HG03460 (cell line): ENCODE data around the gene GLB1L3.
"Not testable (repeated sequence)": the region's sequence is repeated elsewhere in the genome, so short reads cannot be mapped to it uniquely, and the experiment has no call there.

Experiments
- ATAC-seq: cut with Tn5 transposase; IDR thresholded peaks from one replicate; pipeline ENCODE4 v1.9.1; 2021; ENCODE audit not compliant: unreplicated experiment

Gene GLB1L3

DNA sequence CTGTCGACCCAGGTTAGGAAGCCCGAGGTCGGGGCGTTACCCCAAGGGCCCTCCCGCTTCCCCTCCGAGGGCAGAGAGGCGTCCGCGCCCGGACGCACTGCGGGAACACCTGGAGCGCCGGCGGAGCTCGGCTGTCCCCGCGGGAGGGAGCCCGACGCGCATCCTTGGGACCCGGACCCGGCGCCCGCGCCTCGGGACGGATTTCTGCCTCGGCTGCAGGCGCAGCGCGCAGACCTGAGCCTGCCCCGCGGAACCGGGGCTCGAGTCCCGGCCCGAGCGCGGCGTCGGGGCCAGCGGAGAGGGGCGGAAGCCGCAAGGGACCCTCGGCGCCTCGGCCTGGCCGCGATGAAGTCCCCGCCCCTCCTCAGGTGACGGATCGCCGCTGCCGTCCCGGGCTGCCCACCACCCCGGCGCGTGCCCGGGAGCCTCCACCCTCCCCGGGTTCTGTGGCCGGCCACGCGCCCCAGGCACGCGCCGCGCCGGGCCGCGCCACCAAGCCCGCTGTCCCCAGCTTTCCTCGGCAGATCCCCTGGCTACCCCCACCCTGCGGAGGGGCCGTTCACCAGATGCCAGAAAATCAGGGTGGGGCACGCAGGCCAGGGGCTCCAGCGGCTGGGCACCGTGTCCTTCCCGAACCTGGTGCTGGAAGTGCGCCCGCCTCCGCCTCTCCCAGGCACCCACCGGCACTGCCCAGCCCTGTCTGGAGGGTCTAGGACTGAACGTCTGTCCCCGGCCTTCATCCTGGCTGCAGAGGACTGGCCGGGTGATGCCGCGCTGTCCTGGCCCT, 410 bp downstream of the GLB1L3 start:
- peak; percentile 25 for ATAC-seq

DNA sequence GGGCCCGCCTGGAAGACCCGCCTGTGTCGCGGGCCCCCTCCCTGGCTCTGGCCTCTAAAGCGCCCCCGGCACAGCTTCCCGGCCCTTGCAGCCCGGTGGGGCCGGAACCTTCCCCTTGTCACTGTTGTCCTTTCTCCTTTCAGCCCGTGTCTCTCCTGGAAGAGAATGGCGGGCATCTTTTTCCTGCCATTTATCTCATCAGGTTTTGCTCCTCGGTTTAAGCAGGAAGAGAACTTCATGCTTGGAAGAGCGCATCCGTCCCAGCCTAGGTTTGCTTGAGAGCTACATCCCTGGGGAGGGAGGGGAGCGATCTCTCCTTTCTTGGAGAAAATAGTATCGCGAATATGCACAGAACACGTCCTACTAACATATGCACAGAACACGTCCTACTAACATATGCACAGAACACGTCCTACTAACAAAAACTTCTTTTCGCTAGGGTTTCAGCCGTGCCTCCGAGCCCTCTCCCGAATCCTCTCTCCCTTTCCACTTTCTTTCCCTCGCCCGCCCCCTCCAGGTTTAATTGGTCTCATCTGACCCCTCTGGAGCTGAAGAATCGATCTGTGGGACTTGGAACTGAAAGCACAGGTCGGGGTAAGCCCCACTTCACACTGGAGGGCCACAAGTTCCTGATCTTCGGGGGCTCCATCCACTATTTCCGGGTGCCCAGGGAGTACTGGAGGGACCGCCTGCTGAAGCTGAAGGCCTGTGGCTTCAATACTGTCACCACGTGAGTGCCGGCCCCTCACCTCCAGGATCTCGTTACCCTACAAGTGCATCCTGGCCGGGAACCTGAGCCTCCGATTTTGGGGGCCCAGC, 1.2 kb downstream of the GLB1L3 start:
- ATAC-seq, result no peak

DNA sequence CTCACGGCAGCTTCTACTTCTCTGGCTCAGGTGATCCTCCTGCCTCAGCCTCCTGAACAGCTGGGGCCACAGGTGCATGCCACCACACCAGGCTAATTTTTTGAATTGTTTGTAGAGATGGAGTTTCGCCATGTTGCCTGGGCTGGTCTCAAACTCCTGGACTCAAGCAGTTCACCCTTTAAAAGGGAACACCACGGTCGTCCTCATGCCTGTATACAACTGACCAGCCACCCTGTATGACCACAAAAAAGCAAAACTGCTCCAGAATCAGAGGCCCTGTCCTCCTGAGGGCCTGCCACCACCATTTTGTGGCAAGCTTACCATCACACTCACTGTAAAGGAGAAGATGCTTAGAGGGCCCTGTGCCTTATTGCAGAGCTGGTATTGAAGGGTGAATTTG, 2.2 kb downstream of the GLB1L3 start:
- ATAC-seq, result no peak

DNA sequence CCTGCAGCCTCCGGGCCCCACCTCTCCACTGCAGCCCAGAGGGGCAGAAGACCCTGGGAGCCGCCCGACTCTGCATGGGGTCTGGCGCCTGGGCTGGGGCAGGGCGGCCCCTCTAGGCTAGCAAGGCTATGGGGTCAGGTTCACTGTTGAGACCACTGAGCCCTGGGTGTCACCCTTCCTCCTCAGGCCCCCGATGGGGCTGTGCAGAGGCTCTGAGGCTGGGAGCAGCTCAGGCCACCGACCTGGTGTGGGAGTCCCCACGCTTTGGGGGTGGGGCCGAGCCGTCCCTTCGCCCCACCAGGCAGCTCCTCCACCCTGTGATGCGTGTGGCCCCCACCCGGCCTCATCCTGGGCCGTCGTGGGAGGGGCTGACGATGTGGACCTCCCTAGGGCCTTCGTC, 5.5 kb downstream of the GLB1L3 start:
- ATAC-seq, result not testable (repeated sequence)

DNA sequence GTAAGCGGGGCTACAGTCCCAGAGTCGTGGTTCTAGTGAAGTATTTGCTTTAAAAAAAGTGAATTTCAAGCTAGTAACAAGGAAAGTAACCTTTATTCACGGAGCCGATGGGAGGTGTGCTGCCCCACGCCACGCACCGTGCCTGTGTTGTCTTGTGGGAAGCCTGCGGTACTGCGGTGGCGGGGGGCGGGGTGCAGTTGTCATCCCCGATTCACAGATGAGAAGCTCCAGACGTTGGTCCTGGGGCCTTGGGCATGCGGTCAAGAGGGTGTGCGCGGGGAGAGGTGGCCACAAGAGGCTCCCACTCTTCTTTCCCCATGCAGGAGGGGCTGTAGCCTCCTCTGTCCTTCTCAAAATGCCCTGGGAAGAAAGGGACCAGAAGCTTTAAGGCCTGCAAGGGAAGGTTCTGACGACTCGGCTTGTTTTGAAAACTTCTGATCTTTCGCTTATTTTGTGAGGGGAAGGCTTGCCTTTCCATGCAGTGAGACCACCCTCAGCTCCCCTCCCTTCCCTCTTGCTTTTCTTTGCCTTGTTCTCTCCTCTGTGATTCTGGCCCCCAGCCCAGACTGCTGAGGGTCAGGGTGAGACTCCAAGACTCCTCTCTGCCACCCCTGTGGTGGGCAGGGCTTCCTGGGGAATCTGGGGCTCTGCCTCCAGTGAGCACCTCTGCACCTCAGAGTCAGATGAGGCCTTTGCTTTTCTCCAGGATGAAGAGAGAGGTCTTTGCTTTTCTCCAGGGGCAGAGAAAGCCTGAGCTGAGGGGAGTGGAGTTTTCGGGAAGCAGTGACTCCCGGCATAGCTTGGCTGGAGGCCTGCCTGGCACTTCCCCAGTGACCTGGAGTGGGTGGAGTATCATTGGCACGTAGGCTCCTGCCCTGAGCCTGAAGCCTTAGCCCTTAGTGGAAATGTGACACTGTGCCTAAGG, 6.2 kb downstream of the GLB1L3 start:
- no peak for ATAC-seq

DNA sequence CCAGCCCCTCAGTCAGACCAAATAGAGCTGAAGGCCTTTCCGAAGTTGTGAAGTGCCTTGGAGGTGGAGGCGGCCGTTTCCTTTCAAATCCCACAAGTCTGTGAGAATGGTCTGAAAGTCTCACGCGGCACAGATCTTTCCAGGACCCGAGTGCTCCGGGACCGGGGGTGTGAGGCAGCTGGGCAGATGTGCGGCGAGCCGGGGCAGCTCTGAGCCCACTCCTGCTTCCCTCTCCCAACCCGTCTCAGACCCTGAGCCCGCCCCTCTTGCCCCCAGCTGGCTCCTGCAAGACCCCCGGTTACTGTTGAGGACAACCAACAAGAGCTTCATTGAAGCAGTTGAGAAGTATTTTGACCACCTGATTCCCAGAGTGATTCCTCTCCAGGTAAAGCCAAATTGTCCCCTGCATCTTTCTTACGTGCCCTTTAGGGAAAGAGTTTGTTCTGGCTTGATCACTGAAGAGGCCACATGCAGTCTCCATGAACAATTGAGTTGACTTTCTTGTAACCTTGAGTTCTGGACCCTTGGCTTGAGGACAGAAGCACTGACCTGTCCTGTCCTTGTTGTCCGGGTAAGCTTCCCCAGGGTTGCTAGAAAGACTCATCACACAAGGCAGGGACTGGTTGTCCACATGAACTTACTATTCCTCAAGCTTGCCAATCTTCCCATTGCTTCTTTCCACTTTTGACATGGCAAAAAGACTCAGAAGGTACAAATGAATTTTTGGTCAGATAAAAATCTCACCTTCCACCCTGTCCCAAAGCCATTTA, 7.5 kb downstream of the GLB1L3 start:
- no peak for ATAC-seq

DNA sequence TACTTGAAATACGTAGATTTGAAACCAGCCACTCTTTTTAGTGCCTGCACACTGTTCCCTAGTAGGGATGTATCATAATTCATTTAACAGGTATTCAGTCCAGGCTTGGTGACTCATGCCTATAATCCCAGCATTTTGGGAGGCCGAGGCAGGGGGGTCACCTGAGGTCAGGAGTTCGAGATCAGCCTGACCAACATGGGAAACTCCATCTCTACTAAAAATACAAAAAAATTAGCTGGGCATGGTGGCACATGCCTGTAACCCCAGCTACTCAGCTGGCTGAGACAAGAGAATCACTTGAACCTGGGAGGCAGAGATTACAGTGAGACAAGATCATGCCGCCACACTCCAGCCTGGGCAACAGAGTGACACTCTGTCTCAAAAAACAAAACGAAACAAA, 8.2 kb downstream of the GLB1L3 start:
- ATAC-seq, result not testable (repeated sequence)

DNA sequence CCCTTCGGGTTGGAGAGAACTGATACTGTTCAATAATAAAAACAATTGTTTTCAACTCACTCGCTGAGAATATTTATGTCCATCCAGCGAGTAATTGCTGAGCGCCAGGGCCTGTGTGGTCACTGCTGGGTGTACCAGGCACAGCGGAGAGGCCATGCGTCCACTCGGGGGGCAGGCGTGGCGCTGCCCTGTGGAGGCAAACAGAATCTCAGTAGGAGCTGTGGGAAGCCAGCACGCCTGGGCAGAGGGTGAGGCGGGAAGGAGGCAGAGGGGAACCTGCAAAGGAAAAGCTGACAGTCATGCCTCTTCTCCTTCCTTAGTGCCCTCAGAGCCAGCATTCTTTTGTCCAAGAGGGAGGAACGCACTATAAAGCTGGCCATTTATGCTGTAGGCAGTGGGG, 11.4 kb downstream of the GLB1L3 start:
- no peak for ATAC-seq

DNA sequence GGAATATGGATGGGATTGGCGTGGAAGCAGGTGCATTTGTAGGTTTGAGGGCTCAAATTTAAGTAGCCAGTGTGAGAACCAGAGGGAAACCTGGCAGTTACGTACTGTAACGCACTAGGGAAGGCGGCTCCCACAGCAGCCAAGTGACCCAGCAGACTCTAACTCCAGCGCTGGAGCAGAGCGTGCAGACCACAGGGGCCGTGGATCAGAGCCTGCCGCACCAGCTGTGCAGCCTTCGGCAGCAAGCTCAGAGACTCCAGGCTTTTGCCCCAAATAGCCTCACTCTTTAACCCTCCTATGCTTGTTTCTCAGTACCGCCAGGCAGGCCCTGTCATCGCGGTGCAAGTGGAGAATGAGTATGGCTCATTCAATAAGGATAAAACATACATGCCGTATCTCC, 12.3 kb downstream of the GLB1L3 start:
- no peak for ATAC-seq

DNA sequence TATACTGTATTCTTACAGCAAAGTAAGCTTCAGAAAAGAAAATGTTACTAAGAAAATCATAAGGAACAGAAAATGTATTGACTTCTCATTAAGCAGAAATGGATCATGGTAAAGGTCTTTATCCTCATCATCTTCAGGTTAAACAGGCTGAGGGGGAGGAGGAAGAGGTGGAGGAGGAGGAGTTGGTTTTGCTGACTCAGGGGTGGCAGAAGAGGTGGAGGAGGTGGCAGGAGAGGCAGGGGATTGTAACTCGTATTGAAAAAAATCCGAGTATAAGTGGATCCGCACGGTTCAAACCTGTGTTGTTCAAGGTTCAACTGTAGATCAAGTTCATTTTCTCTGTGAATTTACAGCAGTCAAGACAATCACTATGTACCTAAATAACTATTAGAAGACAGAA, 13.0 kb downstream of the GLB1L3 start:
- no peak for ATAC-seq

DNA sequence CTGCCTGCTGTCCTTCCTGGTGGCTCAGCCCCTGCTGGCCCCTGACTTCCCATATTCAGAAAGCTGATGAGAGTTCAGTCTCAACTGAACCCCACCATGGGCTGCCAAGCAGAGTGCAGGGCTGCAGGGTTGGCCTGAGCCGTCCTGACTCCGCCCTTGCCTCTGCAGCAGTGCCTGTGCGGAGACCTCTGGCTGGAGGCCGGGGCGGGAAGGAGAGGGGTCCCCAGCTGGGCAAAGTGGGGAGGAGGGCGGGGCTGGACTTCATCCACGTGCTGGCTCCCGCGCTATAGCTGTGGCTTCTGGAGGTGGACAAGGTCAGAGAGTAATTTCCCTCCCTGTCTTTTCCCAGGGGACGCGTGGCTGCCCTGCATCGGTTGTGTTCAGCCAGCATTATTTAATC, 13.6 kb downstream of the GLB1L3 start:
- no peak for ATAC-seq

DNA sequence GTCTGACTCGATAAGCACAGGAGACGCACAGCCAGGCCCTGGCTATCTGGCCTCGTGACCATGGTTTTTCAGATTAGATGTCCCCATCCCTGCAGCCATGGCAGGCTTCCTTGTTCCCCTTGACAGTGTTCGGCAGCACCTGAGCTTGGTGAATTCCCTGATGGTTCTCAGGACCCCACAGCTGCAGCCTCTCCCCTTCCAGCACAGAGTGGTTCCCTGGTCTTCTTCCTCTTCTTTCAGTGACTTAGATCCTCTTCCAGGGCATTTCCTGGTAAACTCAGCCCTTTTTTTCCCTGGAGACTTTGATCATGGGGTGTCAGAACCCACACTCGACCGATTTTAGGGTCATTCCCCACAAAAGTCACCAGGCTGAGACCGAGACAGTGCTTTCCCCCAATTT, 14.5 kb downstream of the GLB1L3 start:
- no peak for ATAC-seq

DNA sequence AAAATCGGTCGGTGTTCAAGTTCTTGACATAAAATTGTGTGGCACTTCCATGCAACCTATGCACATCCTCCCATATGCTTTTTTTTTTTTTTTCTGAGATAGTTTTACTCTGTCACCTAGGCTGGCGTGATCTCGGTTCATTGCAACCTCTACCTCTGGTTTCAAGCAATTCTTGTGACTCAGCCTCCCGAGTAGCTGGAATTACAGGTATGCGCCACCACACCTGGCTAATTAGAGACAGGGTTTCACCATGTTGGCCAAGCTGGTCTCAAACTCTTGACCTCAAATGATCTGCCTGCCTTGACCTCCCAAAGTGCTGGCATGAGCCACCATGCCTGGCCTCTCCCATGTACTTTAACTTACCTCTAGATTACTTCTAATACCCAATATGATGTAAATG, 15.0 kb downstream of the GLB1L3 start:
- ATAC-seq, result no peak

DNA sequence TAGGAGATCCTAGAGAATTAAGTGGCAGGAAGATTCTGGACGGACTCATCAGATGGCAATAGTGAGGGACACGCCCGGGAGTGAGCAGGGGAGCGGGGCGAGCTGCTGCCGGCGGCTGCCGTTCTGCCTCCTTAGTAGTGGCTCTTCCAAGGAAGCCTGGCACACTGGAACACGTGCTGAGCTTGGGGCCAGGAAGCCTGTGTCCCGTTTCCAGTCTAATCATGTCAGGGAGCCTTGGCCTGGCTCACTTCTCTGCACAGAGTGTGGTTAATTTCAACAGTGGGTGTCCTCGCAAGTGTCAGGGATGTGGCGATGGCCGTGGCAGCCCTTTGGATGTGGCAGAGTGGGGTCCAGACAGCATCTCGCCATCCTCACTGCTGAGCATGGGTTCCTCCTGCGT, 16.5 kb downstream of the GLB1L3 start:
- ATAC-seq, result no peak

DNA sequence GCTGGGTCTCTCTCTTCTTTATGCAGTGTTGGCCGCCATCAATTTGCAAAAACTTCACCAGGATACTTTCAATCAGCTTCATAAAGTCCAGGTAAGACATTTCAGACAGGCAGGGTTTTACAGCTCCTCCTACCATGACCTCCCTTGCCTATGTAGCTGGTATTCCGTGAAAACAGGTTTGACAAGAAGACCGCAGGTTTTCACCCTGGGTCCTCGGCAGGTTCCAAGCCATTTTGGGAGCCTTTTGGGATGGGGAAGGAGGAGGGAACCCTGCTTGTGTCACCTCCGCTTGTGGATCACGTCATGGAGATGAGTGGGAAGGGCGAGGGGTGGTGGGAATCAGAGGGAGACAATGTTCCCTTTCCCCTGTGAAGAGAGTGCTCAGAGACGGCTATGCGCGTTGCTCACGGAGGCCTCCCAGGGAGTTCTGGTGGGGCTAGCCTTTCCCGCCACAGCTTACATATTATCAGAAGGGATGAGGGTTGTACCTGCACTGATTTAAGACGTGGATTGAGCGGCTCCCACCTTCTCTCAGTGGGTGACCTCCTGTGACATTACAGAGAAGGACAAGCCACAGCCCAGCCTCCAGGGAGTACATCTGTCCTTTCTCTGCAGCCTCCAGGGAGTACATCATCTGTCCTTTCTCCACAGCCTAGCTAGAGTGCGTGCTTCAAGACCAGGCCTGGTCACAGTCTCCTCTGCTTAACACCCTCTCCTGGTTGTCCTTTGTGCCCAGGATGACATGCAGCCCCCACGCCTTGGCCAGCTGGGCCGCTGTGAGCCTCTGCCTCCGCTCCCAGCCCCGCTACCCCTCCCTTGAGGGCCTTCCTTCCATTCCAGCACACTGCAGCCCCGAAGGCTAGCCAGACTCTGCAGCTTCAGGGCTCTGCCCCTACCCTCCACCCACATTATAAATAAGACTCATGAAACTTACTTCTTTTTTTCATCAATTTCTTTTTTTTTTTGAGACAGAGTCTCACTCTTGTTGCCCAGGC, 17.2 kb downstream of the GLB1L3 start:
- no peak for ATAC-seq

DNA sequence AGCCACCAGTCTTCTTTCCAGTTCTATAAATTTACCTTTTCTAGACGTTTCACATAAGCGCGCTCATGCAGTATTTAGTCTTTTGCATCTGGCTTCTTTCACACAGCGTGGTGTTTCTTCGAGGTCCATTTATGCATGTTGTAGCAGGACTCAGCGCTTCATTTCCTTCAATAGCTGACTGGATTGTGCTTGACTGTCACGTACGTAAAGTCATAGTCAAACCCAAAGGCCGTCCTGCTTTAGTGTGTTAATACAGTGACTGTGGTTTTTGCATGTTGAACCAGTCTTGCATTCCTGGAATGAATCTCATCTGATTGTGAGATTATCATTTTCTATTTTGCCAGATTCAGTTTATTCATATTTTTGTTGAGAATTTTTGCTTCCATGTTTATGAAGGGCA, 18.5 kb downstream of the GLB1L3 start:
- no peak for ATAC-seq

DNA sequence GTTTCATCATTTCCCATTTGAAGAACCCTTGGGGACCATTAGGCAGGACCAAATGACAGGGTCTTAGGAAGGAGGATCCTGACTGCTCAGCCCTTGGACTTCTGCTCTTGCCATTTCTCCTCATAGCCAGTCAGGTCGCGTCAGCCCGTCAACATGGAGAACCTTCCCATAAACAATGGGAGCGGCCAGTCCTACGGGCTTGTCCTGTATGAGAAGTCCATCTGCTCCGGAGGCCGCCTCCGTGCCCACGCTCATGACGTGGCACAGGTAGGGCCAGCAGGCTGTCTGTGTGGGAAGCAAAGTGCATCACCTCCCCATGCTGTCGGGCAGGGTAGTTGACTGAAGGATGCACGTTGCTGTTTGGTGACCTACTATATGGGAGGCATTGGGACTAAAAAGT, 36.0 kb downstream of the GLB1L3 start:
- no peak for ATAC-seq

DNA sequence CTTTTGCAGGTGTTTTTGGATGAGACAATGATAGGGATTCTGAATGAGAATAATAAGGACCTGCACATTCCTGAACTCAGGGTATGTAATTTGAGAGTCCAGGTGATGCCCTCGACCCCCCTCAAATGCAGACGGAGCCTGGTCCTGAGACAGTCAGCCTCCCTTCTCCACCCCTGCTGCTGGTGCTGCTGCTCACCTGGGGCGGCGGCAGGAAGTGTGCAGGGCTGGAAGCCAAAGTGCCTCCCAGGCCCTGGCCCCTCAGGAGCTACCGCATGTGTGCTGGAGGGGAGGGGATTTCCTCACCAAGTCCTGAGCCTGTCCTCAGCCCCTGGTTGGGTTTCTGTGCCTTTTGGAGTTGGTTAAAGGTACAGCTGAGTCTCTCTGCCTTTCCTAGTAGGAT, 36.6 kb downstream of the GLB1L3 start:
- no peak for ATAC-seq

DNA sequence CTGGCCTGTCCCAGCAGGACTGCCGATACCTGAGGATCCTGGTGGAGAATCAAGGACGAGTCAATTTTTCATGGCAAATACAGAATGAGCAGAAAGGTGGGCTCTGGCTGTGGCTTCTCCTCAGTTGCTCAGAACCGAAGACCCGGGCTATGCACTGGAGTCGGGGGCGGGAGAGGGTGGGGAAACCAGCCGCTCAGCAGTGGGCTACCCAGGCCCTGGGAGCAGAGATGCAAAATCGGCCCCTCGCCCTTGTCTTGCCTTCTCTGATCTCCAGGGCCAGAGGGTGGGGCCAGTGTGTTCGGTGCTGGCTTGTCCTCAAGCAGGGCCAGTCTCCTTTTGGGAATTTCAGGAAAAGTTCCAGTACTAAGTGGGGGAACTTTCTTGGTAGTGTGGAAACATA, 37.2 kb downstream of the GLB1L3 start:
- ATAC-seq, result no peak
